ENCODE results near the gene DIPK1C.

DNA sequence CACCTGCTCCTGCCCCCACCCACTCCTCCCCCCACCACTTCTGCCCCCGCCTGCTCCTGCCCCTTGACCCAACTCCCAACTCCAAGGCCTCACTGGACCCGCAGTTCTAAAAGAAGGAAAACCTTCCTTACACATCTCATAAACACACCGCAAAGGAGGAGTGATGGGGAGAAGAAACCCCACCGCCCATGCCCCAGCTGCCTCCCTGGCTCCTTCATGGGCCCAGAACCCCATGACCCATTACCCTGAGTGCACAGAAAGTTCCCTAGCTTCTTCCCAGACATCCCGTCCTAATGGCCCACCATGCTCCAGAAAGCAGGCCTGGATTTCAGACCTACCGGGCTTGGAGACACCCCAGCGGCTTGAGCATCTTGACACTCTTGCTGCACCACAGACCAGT lies 21.2 kb upstream of the DIPK1C start:
- TF ChIP-seq, protein P1, sequence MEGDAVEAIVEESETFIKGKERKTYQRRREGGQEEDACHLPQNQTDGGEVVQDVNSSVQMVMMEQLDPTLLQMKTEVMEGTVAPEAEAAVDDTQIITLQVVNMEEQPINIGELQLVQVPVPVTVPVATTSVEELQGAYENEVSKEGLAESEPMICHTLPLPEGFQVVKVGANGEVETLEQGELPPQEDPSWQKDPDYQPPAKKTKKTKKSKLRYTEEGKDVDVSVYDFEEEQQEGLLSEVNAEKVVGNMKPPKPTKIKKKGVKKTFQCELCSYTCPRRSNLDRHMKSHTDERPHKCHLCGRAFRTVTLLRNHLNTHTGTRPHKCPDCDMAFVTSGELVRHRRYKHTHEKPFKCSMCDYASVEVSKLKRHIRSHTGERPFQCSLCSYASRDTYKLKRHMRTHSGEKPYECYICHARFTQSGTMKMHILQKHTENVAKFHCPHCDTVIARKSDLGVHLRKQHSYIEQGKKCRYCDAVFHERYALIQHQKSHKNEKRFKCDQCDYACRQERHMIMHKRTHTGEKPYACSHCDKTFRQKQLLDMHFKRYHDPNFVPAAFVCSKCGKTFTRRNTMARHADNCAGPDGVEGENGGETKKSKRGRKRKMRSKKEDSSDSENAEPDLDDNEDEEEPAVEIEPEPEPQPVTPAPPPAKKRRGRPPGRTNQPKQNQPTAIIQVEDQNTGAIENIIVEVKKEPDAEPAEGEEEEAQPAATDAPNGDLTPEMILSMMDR (IDR thresholded peaks at IDR 0.05; ENCODE audit: insufficient read depth, low read depth, low read length), result no peak
- TF ChIP-seq EZH2 (IDR thresholded peaks at IDR 0.05; ENCODE audit: insufficient read depth, low read length), result no peak

Measured in astrocyte (in vitro differentiated cells and primary cell).